GM12878 (cell line): ENCODE data around the gene THRB. TPM values are rescaled to one million over a fixed set of nuclear protein-coding genes. Genes with fewer than 3 reads are reported as not detected.

ENCODE experiments used
- ATAC-seq: fragments of 200-7000 bp; cut with Tn5 transposase; 3 replicates; pipeline ENCODE4 v1.9.1; 2020; ENCODE audit warnings: mild to moderate bottlenecking, moderate library complexity
- BruUV-seq: library from RNA; stranded (reverse); fragments of 400-500 nt; replicated peaks from 2 replicates; lab custom pipeline; 2021; lab: Mats Ljungman, UMichigan
- CTCF ChIA-PET: fragments of 300-600 bp; sonication (Branson Sonifier 250); formaldehyde crosslinking; extraction: SDS; loops from one replicate; lab custom pipeline; 2021; ENCODE audit warnings: inconsistent platforms; lab: Yijun Ruan, JAX
- POLR2A ChIA-PET: fragments of 350-600 bp; formaldehyde crosslinking; extraction: SDS; loops from one replicate; lab custom pipeline; 2021; ENCODE audit warnings: inconsistent platforms; lab: Charles Lee
- RAD21 ChIA-PET: fragments of 300-600 bp; sonication (Branson Sonifier 250); formaldehyde crosslinking; loops from one replicate; lab custom pipeline; 2023; ENCODE audit warnings: antibody characterized with exemption; ENCODE audit not compliant: unreplicated experiment; lab: Charles Lee
- SMC1A ChIA-PET: fragments of 300-600 bp; sonication (Branson Sonifier 250); formaldehyde crosslinking; loops from one replicate; lab custom pipeline; 2023; ENCODE audit not compliant: unreplicated experiment, uncharacterized antibody; lab: Charles Lee
- DNase-seq: peaks from one replicate; pipeline ENCODE4 v3.0.0-alpha.2; 2011; ENCODE audit warnings: low read depth, low spot score
- FAIRE-seq: peaks from 3 replicates; lab custom pipeline; 2011; peaks lifted over from hg19 to GRCh38; lab: Jason Lieb, UNC
- H2AFZ ChIP-seq: 2 replicates; pipeline ENCODE4 v1.6.0; 2011; ENCODE audit warnings: low read depth, low read length, control low read depth; ENCODE audit not compliant: control insufficient read depth
- H3K27ac ChIP-seq: 2 replicates; pipeline ENCODE4 v1.5.1; 2011; ENCODE audit warnings: control low read depth; ENCODE audit not compliant: control insufficient read depth, insufficient read depth
- H3K27me3 ChIP-seq, 2 experiments: replicated peaks in 1 of 2; 2 replicates each; pipeline versions ENCODE4 v1.6.0 to v1.6.1; 2011; ENCODE audit warnings: low read length in 1 of 2; ENCODE audit not compliant: control insufficient read depth in 2 of 2, insufficient read depth in 2 of 2
- H3K36me3 ChIP-seq, 2 experiments: 2 replicates each; pipeline ENCODE4 v1.5.1; 2011; ENCODE audit warnings: low read length in 1 of 2; ENCODE audit not compliant: control insufficient read depth in 2 of 2, insufficient read depth in 2 of 2
- H3K4me1 ChIP-seq: 2 replicates; pipeline ENCODE4 v1.6.1; 2011; ENCODE audit warnings: mild to moderate bottlenecking, low read length, moderate library complexity, mixed read lengths; ENCODE audit not compliant: control insufficient read depth, insufficient read depth
- H3K4me2 ChIP-seq: 2 replicates; pipeline ENCODE4 v1.6.0; 2011; ENCODE audit warnings: control low read depth; ENCODE audit not compliant: control insufficient read depth, insufficient read depth
- H3K4me3 ChIP-seq: fragments of 200-600 bp; sonication (generic); 2 replicates; pipeline ENCODE4 v1.5.1; 2016
- H3K79me2 ChIP-seq: 2 replicates; pipeline ENCODE4 v1.6.0; 2011; ENCODE audit warnings: low read length; ENCODE audit not compliant: control insufficient read depth, insufficient read depth
- H3K9ac ChIP-seq: 2 replicates; pipeline ENCODE4 v1.8.0; 2011; ENCODE audit warnings: low read length, control low read depth, mixed read lengths; ENCODE audit not compliant: control insufficient read depth, insufficient read depth
- H3K9me3 ChIP-seq: replicated peaks from 3 replicates; pipeline ENCODE4 v1.5.1; 2011; ENCODE audit warnings: mild to moderate bottlenecking, low read length; ENCODE audit not compliant: control insufficient read depth, insufficient read depth
- H4K20me1 ChIP-seq: 2 replicates; pipeline ENCODE4 v1.6.0; 2011; ENCODE audit not compliant: control insufficient read depth, insufficient read depth
- ATF7 ChIP-seq: fragments of 450-650 bp; IDR thresholded peaks from 2 replicates; pipeline ENCODE4 v1.6.1; 2016; ENCODE audit warnings: low read depth, mild to moderate bottlenecking
- CBX3 ChIP-seq: fragments of 200-600 bp; sonication (generic); IDR thresholded peaks from 2 replicates; pipeline ENCODE4 v1.6.1; 2016; ENCODE audit warnings: low read depth, borderline replicate concordance
- CHD1 ChIP-seq: IDR thresholded peaks from 2 replicates; pipeline ENCODE4 v1.6.1; 2012; ENCODE audit warnings: low read depth, low read length, improper control_type of control experiment
- DPF2 ChIP-seq: fragments of 450-650 bp; IDR thresholded peaks from 2 replicates; pipeline ENCODE4 v1.6.1; 2017; ENCODE audit warnings: mild to moderate bottlenecking
- E4F1 ChIP-seq: fragments of 450-650 bp; IDR thresholded peaks from 2 replicates; pipeline ENCODE4 v1.6.1; 2018; ENCODE audit warnings: borderline replicate concordance, mild to moderate bottlenecking; ENCODE audit not compliant: partially characterized antibody
- EZH2 ChIP-seq: IDR thresholded peaks from 2 replicates; pipeline ENCODE4 v1.6.1; 2012; ENCODE audit warnings: low read depth, mild to moderate bottlenecking, control low read depth, inconsistent platforms, low read length, borderline replicate concordance; ENCODE audit not compliant: control insufficient read depth
- GABPA ChIP-seq: IDR thresholded peaks from 2 replicates; pipeline ENCODE4 v1.6.1; 2014; ENCODE audit warnings: antibody characterized with exemption, low read depth, mild to moderate bottlenecking, inconsistent platforms
- HDAC2 ChIP-seq: fragments of 200-600 bp; sonication (generic); IDR thresholded peaks from 2 replicates; pipeline ENCODE4 v1.6.1; 2017
- IKZF1 ChIP-seq: fragments of 450-650 bp; conservative IDR thresholded peaks from 2 replicates; pipeline ENCODE4 v1.6.1; 2017; ENCODE audit warnings: antibody characterized with exemption, mild to moderate bottlenecking
- JUND ChIP-seq: IDR thresholded peaks from 2 replicates; pipeline ENCODE4 v1.6.1; 2012; ENCODE audit warnings: low read depth, mild to moderate bottlenecking, low read length, improper control_type of control experiment, moderate library complexity
- NRF1 ChIP-seq: conservative IDR thresholded peaks from 2 replicates; pipeline ENCODE4 v1.6.1; 2011; ENCODE audit warnings: mild to moderate bottlenecking, low read depth, low read length, improper control_type of control experiment
- PAX8 ChIP-seq: fragments of 450-650 bp; IDR thresholded peaks from 2 replicates; pipeline ENCODE4 v1.6.1; 2017; ENCODE audit warnings: mild to moderate bottlenecking, moderate library complexity
- RELB ChIP-seq: fragments of 450-650 bp; IDR thresholded peaks from 2 replicates; pipeline ENCODE4 v1.6.1; 2017; ENCODE audit warnings: low read depth, mild to moderate bottlenecking, moderate library complexity
- SREBF2 ChIP-seq: IDR thresholded peaks from 2 replicates; pipeline ENCODE4 v1.6.1; 2012; ENCODE audit warnings: mild to moderate bottlenecking, low read length
- TAF1 ChIP-seq: IDR thresholded peaks from 2 replicates; pipeline ENCODE4 v1.6.1; 2011; ENCODE audit warnings: mild to moderate bottlenecking, low read depth, low read length, borderline replicate concordance
- USF2 ChIP-seq: IDR thresholded peaks from 2 replicates; pipeline ENCODE4 v1.6.1; 2011; ENCODE audit warnings: low read depth, low read length, improper control_type of control experiment, borderline replicate concordance
- WRNIP1 ChIP-seq: IDR thresholded peaks from 2 replicates; pipeline ENCODE4 v1.6.1; 2011; ENCODE audit warnings: low read depth, low read length, improper control_type of control experiment, borderline replicate concordance
- in situ Hi-C: fragments of 300-500 bp; cut with MboI; formaldehyde crosslinking; loops from 9 replicates; pipeline ENCODE4 v1.14.3; 2018; ENCODE audit warnings: mixed read lengths
- intact Hi-C: fragments of 100-400 bp; cut with micrococcal nuclease; formaldehyde crosslinking; loops from one replicate; pipeline ENCODE4 v1.14.2; 2022; ENCODE audit not compliant: unreplicated experiment
- polyA plus RNA-seq, 11 experiments: library from polyadenylated mRNA; depleted of rRNA in 4 of 11; unstranded in 6 of 11; stranded (reverse) in 5 of 11; fragments of >200 nt; fragmentation: Nextera tagmentation in 4 of 11; fragmentation: Illumina TruSeq in 1 of 11; extraction: Ambion mirVana in 4 of 11; extraction: Trizol in 1 of 11; gene quantifications; 1 replicate in 1 of 11; 2 replicates in 10 of 11; pipeline versions ENCODE4 v1.2.1 to v1.2.3, GENCODE V29; 2011 to 2016; ENCODE audit warnings: inconsistent platforms in 2 of 11, missing spikeins in 2 of 11, low read depth in 1 of 11
- total RNA-seq, 4 experiments: library from RNA; depleted of rRNA in 3 of 4; stranded (reverse); fragments of >200 nt in 3 of 4; fragmentation: Illumina TruSeq in 1 of 4; extraction: Trizol in 1 of 4; gene quantifications; 2 replicates each; pipeline versions ENCODE4 v1.2.1 to v1.2.3, GENCODE V29; 2013 to 2021
- TF ChIP-seq, protein P1 (sequence below): IDR thresholded peaks from 2 replicates; pipeline ENCODE4 v1.6.1; 2011; ENCODE audit warnings: borderline replicate concordance, low read depth, mild to moderate bottlenecking, moderate library complexity, mixed read lengths, low read length; ENCODE audit not compliant: insufficient read depth; ENCODE audit errors: extremely low read length

Gene THRB
- total and polyA plus RNA-seq, 10 of the 15 experiments (the other 5 are each of a cell fraction or from before 2014, with no cell fraction given): 0.05 TPM; not detected in 9

- H3K27me3 ChIP-seq: no peaks in the 10 kb centered on the region
- RAD21 ChIA-PET: no interaction called here
- no TSS peak for BruUV-seq
- H2AFZ ChIP-seq: no peak overlapping the region
- FAIRE-seq: no peak
- H3K9me3 ChIP-seq: no peaks in the 10 kb centered on the region
- TF ChIP-seq SREBF2: no peak
- no peak for TF ChIP-seq USF2
- TF ChIP-seq IKZF1: no peak
- TF ChIP-seq DPF2: no peak
- no peak for TF ChIP-seq NRF1
- TF ChIP-seq EZH2: no peak
- TF ChIP-seq CBX3: no peak
- no peak for TF ChIP-seq JUND
- TF ChIP-seq E4F1: no peak
- TF ChIP-seq GABPA: no peak
- no peak for TF ChIP-seq TAF1
- TF ChIP-seq WRNIP1: no peak
- TF ChIP-seq PAX8: no peak
- TF ChIP-seq ATF7: no peak
- no peak for TF ChIP-seq HDAC2
- TF ChIP-seq, protein P1, sequence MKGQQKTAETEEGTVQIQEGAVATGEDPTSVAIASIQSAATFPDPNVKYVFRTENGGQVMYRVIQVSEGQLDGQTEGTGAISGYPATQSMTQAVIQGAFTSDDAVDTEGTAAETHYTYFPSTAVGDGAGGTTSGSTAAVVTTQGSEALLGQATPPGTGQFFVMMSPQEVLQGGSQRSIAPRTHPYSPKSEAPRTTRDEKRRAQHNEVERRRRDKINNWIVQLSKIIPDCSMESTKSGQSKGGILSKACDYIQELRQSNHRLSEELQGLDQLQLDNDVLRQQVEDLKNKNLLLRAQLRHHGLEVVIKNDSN: no peak
- no peak for TF ChIP-seq RELB
- TF ChIP-seq CHD1: no peak
- TF ChIP-seq, all 136 proteins: peak for 0
- Histone ChIP-seq H3K9ac (no peak overlapping the region), H3K4me3 (no peak overlapping the region), H3K79me2 (no peaks in the 10 kb centered on the region), H3K4me1 (no peaks in the 10 kb centered on the region), H3K27ac (no peak overlapping the region), H3K36me3 (no peaks in the 10 kb centered on the region), H3K4me2 (no peak overlapping the region), H4K20me1 (no peaks in the 10 kb centered on the region)
- POLR2A ChIA-PET: no interaction called here
- in situ Hi-C loops: no loop called here
- ATAC-seq (no peak), DNase-seq (no peak)
- intact Hi-C loops: no loop called here
- SMC1A ChIA-PET: no interaction called here
- CTCF ChIA-PET: interaction anchor here (0.8 kb wide), 1 partner anchor 16 kb away, joined by 3 read pairs; no protein-coding TSS in a partner anchor
Observed at GRCh38 chr3:24133436-24133835, 361.2 kb downstream of the THRB start.
